WERI-Rb-1 (cell line): ENCODE data around the gene SPTBN5.

ENCODE experiments used
- DNase-seq: peaks from one replicate; pipeline ENCODE4 v3.0.0-alpha.2; 2020
- H3K27ac ChIP-seq: fragments of 250-450 bp; sonication (Bioruptor Pico); 2 replicates; pipeline ENCODE4 v1.5.1; 2020; ENCODE audit warnings: mild to moderate bottlenecking, moderate library complexity
- H3K27me3 ChIP-seq: fragments of 250-450 bp; sonication (Bioruptor Pico); 2 replicates; pipeline ENCODE4 v1.5.1; 2021; ENCODE audit warnings: mild to moderate bottlenecking, low read depth, moderate library complexity; ENCODE audit not compliant: insufficient read depth, severe bottlenecking
- H3K36me3 ChIP-seq: fragments of 250-450 bp; sonication (Bioruptor Pico); 2 replicates; pipeline ENCODE4 v1.5.1; 2020; ENCODE audit warnings: mild to moderate bottlenecking, moderate library complexity
- H3K4me3 ChIP-seq: 2 replicates; pipeline ENCODE4 v1.5.1; 2011; ENCODE audit warnings: low read depth, mild to moderate bottlenecking, control low read depth, low read length
- H3K9me3 ChIP-seq: fragments of 250-450 bp; sonication (Bioruptor Pico); 2 replicates; pipeline ENCODE4 v1.5.1; 2021; ENCODE audit warnings: mild to moderate bottlenecking, moderate library complexity; ENCODE audit not compliant: severe bottlenecking
- CTCF ChIP-seq: IDR thresholded peaks from 2 replicates; pipeline ENCODE4 v1.5.1; 2011; ENCODE audit warnings: low read depth, mild to moderate bottlenecking, control low read depth, inconsistent platforms, low read length

Gene SPTBN5

GRCh38 chr15:41820791-41821423 is 72.9 kb downstream of the SPTBN5 start:
- Histone ChIP-seq H3K36me3 (no peaks in the 10 kb centered on the region; the same call in 1 of the 2 replicates), H3K9me3 (no peaks in the 10 kb centered on the region)

GRCh38 chr15:41819455-41820050 is 74.3 kb downstream of the SPTBN5 start:
- Histone ChIP-seq H3K27me3 (no peaks in the 10 kb centered on the region), H3K4me3 (no peak overlapping the region), H3K36me3 (no peaks in the 10 kb centered on the region; the same call in 1 of the 2 replicates), H3K27ac (no peak overlapping the region), H3K9me3 (no peaks in the 10 kb centered on the region)
- DNase-seq: no peak
- no peak for TF ChIP-seq CTCF

More at GRCh38 chr15:41820791-41821423, 72.9 kb downstream of the SPTBN5 start:
- TF ChIP-seq CTCF: no peak
- no peaks in the 10 kb centered on the region for H3K27me3 ChIP-seq
- no peak overlapping the region for H3K27ac ChIP-seq
- no peak for DNase-seq
- H3K4me3 ChIP-seq: no peak overlapping the region

GRCh38 chr15:41817781-41818180 is 76.1 kb downstream of the SPTBN5 start:
- no peaks in the 10 kb centered on the region for H3K27me3 ChIP-seq
- no peaks in the 10 kb centered on the region for H3K36me3 ChIP-seq
- TF ChIP-seq CTCF: no peak
- H3K9me3 ChIP-seq: no peaks in the 10 kb centered on the region
- no peak overlapping the region for H3K27ac ChIP-seq
- H3K4me3 ChIP-seq: no peak overlapping the region
- no peak for DNase-seq

- no peak overlapping the region for H3K27ac ChIP-seq
- no peaks in the 10 kb centered on the region for H3K36me3 ChIP-seq
- no peak for TF ChIP-seq CTCF
- no peaks in the 10 kb centered on the region for H3K27me3 ChIP-seq
- H3K9me3 ChIP-seq: no peaks in the 10 kb centered on the region
- no peak overlapping the region for H3K4me3 ChIP-seq
- DNase-seq: no peak
These were observed 76.5 kb downstream of the SPTBN5 start for GRCh38 chr15:41817327-41817726.

GRCh38 chr15:41816788-41817187 is 77.1 kb downstream of the SPTBN5 start:
- no peaks in the 10 kb centered on the region for H3K27me3 ChIP-seq
- no peak overlapping the region for H3K27ac ChIP-seq
- no peak overlapping the region for H3K4me3 ChIP-seq
- DNase-seq: no peak
- H3K36me3 ChIP-seq: no peaks in the 10 kb centered on the region
- H3K9me3 ChIP-seq: no peaks in the 10 kb centered on the region
- TF ChIP-seq CTCF: no peak
